Activated CD8-positive, alpha-beta memory T cell treated with anti-CD3 and anti-CD28 coated beads, Interleukin-2, amount 50 U/mL, for 48 hours (primary cell): ENCODE measurements around the gene GLP1R.

ENCODE experiments used
- DNase-seq: peaks from one replicate; pipeline ENCODE4 v3.0.0-alpha.2; 2020

Gene GLP1R

DNA sequence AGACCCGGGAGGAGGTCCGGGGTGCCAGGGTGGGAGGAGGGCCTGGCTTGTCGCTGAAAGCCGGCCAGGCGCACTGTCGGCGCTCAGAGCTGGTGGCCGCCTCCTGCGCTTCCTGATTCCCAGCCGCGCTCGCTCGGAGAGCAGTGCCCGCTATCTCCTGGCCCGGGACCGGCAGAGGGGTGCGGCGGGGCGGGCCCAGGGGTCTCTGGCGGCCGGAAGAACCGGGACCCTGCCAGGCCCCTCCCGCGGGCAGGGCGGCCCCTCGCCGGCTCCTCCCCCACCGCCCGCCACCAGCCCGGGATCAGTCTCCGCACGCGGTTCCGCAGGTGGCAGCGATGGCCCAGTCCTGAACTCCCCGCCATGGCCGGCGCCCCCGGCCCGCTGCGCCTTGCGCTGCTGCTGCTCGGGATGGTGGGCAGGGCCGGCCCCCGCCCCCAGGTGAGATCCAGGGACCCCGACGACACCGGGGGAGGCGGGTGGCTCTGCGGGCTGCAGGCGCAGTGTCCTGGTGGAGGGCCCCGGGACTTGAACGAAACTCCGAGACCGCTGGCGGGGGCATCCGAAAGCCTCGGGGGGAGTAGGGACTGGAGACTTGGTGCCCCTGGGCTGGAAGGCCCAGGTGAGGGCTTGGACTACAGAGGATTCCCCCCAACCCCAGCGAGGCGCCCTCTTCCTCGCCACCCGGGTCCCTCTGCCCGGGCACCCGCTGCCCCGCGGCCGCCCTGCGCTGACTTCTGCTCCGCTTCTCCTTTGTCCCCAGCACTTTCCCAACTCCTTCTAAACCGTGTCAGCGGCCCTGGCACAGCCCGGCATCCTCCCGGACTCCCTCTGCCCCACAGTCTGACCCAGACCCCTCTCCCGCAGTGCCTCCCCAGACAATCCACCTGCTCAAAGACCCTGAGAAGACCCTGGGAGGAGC lies at the start of gene GLP1R:
Gene GLP1R (plus strand): TSS at position 301 of the 919 bp plus-strand sequence. CDS start 60 bp downstream, at position 361.
- no peak for DNase-seq

DNA sequence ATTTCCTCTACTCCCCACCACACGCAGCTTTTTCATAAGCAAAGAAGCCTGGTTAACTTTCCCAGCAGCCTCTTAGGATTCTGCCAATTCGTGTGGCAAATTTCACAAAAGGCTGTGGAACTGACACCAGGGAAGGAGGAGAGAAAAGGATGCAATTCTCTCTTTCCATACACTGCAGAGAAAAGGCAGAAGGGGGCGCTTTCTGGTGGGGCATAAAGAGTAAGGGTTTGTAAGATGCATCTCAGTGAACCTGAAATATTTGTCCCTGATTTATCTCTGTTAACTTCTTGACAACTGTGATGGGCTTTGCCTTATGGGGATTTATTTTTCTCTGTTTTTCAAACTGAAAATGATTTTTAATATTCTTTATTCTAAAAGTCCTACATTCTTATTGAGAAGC lies 45.5 kb upstream of the GLP1R start:
- DNase-seq, result no peak

DNA sequence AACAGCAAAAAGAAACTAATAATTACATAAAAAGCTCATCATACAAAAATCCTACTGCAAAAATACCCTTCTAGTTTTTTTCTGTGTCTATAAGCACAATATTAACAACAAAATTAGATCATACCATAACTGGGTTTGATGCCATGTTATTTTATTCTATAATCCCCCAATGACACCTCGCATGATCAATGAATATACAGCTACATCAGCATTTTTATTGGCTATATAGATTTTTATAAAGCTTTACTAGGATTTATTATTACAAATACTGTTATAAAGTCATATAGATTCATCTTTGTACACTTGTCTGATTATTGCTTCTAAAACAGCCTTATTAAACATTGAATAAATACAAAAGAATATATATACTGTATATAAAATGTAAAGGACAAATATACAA lies 45.1 kb upstream of the GLP1R start:
- no peak for DNase-seq

DNA sequence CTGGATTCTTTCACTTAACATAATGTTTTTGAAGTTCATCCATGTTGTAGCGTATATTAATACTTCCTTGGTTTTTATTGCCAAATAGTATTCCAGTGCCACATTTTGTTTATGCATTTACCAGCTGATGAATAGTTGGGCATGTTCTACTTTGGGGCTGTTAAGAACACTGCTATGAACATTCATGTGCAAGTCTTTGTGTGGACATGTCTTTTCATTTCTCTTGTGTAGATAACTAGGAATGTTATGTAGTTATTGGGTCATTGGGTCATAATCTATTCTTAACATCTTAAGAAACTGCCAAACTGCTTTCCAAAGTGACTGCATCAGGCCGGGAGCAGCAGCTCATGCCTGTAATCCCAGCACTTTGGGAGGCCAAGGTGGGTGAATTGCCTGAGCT lies 43.8 kb upstream of the GLP1R start:
- DNase-seq, result no peak

DNA sequence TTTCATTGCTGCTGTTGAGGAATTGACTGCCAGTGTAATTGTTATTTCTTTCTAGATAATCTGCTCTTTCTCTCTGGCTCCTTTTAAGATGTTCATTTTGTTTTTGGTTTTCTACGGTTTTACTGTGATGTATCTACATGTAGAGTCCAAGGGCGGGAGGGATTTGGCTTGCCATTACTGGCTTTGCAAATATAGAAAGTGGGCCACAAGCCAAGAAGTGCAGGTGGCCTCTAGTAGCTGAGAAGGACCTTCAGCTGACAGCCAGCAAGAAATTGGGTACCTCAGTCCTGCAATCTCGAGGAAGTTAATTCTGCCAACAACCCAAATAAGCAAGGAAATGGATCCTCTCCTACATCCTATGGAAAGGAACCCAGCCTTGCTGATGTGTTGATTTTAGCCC lies 42.8 kb upstream of the GLP1R start:
- DNase-seq, result no peak

DNA sequence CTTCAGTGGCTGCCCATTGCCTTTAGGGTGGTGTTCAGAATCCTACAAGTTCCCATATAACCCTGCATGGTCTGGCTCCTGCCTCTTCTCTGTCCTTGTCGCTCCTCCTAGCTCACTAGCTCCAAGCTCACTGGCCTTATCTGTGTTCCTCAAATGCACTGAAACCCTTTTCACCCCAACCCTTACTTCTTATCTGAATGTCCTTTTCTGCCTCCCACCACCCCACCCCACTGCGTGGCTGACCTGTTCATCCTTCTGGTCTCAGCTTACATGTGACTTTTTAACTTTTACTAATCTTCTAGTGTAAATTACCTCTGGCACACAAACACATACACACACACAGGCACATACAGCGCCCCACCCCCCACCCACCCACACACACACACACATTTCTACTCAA lies 41.0 kb upstream of the GLP1R start:
- DNase-seq, result no peak

DNA sequence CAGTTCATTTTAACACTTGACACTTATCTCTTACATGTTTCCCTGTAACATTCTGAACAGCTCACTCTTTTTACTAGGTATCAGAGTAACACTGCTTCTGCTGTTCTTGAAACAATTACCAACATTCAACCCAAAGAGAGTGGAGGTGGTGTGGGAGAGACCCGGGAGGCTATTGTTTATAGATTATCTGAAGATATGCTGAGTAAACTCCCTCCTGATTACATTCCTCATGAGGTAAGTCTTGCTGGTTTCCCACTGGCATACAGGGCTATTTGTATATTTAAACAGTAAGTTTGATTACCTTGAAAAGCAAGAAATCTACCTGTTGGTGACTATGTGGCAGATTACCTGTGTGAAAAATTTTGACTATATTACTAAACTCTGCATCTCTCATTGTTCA lies 39.8 kb upstream of the GLP1R start:
- DNase-seq, result no peak

DNA sequence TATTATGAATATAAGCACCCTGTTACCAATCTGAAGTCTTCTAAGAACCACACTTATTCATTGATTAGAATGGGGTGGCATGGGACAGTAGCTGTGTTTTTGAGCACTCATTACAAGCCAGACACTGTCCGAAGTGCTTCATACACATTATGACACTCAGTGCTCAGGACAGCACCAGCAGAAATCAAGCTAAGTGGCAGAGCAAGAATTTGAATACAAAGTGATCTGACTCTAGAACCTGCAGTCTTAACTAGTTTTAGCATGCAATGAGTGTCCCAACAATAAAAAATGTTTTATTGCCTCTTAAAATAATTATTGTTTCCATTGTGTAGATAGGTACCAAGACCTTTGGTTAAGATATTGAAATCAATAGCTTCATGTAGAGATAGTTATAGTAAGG lies 39.1 kb upstream of the GLP1R start:
- DNase-seq, result no peak

DNA sequence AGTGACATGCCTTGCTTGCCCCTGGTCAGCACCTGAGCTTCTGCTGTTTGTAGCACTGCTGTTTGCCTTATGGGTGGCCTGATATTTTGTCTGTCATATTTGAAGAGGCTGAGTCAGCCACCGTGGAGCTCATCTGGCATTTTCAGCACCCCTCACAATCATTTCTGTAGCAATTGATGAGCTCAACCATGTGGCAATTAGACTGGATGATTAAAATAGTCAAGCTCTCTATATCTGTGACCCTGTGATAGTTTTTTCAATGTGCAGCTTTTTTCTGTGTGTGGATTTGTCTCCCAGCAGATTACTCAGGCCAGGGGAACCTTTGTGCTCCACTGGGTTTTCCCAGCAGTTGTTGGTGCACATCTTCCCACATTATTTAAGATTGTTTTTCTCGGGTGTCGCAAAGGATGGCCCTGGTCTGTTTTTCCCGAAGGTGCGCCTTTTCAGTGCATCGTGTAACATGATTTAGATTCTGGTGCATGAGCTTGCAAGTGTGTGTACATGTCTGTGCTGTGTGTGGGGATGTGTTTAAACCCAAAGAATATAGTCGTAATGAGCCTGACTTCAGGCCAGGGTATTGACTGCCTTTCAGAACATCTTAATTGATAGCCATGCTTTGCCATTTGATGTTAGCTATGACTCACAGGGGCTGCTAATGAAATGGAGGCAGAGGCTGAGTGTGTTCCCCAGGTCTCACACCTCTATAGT lies 31.6 kb upstream of the GLP1R start:
- DNase-seq, result no peak

DNA sequence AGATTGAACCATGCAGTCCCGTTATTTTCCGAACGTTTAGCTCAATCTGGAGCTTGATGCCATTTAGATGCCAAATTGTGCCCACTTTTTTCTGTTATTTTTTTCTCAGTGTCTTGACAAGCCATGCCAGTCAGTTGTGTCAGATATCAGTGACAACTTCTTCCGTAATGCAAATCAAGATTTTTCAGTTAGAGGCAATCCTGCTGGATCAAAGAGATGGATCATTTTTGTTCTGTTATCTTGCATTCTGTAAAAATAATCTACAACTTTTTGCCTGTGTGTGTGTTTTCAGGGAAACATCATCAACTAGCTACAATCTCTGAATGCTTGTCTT lies 31.1 kb upstream of the GLP1R start:
- DNase-seq, result no peak

DNA sequence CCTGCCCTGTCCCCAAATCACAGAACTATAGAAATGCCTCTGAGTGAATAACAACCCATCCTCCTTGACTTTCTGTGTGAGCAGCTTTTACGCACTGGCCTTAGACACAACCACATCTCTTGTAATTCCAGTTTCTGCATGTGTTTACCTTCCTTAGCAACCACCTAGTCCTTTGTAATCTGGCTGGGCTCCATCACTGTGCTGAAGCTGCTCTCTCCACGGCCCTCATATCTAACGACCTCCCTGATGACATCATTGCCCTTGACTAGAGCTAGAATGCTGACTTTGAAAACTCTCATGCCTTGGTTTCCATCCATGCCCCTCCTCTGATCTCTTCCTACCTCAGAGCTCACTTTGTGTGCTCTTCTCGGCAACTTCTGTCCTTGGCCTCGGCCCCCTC lies 30.5 kb upstream of the GLP1R start:
- no peak for DNase-seq

DNA sequence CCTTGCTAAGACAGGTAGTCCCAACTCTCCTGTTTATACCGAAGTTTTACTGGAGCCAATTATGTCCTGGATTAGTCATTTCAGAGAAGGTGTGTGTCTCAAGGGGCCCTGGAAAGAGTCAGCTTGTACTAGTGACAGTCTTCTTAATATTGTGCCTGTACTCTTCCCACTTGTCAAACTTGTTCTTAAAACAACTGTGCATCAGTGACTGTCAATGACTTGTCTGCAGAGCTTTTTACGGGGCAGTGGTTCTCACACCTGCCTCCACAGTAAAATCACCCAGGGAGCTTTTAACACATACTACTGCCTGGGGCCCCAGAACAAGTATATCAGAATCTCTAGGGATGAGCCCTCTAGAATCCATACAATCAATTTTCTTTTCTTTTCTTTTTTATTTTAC lies 28.4 kb upstream of the GLP1R start:
- DNase-seq, result no peak

DNA sequence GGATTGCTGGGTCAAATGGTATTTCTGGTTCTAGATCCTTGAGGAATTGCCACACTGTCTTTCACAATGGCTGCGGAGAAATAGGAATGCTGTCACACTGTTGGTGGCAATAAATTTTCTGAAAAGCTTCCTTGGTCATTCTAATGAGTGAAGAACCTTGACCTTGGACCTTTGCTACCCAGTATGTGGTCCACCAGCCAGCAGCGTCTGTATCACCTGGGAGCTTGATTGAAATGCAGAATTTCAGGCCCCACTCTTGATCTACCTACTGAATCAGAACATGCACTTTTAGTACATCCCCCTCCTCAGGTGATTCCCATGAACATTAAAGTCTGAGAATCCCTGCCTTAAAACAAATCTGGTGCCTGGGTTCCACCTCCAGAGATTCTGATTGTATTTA lies 27.5 kb upstream of the GLP1R start:
- no peak for DNase-seq

DNA sequence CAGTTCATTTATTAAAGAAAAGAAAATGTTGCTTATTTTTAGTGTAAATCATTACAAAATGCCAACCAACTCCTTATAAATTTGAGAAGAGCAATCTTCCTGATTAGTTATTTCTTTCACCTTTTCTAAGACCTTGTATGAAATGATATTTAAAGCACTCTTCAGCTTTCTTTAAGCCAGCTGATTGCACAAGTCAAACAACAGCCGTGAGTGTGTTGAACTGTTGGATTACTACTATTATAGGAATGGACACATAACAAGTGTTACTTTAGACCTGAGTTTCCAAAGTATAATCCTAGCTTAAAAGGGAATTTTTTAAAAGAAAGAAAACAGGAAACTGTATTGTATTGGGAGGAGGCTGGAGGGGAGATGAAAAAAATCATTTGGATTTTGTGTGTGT lies 26.8 kb upstream of the GLP1R start:
- no peak for DNase-seq

DNA sequence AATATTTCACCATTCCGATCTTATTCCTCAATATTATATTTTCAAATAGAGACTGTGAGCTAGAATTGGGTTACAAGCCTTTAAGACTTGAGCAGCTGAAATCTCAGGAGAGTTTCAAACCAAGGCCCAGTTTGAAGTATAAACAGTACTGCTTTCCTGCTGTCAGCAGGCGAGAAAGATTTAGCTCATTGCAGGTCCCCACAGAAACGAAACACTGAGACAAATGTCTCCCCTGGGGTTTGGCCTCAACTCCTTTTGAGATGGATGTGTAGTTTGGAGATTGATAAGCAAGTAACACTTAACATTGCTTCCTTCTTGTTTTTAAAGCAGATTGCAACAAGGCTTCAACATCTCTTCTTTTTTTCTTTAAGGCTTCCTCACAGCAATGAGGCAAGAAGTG lies 22.4 kb upstream of the GLP1R start:
- DNase-seq, result no peak

DNA sequence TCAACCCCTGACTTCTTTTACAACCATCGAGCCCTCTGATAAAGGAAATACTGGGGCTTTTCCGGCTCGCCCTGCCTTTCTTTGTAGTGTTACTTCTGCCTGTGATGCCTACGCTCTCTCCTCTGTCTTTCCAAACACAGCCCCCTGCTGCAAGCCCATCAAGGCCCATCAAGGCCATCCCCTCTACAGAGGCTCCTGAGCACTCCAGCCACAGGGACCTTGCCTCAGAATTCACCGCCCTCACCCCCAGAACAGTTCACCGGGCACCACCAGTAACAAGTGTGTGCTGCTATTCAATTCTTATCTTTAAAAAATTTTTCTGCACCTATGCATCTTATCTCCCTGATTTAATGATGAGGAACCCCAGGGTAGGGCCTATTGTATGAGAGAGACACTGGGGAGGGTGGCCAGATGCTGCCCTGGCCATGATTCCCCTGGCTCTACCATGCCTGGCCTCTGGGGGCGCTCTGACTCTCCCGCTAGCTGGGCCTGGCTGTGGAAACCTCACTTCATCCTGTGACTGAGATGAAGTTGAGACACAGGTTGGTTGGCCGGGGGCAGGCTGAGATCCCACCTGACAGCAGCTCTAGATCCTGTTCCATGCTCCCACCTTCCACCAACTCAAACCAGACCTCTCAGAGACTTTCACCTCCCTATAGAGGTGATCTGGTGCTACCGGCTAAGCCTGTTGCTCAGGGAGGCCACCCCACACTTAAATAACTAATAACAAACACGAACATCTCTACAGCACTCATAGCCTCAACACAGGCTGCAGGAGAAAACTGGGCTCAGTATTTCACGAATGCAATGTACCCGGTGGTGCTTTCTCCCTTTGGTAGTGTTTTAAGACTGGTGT lies 19.2 kb upstream of the GLP1R start:
- peak; percentile 82 for DNase-seq

DNA sequence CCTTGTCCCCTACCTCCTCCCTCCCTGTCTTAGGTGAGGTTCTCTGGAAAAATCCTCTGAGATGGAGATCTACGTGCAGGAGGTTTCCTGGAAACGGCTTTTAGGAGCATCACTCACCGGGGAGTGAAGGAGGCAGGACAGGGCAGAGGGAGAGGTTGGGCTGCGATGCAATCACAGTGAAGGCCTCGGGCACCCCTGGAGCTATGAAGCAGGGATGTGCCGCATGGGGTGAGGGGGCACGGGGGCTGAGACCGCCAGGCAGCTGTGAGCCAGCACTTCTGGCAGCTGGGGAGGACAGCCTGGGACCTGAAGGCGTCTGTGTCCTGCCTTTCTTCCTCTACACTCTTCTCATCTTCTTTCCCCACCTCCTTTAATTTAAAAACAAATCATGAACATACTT lies 12.9 kb upstream of the GLP1R start:
- no peak for DNase-seq

DNA sequence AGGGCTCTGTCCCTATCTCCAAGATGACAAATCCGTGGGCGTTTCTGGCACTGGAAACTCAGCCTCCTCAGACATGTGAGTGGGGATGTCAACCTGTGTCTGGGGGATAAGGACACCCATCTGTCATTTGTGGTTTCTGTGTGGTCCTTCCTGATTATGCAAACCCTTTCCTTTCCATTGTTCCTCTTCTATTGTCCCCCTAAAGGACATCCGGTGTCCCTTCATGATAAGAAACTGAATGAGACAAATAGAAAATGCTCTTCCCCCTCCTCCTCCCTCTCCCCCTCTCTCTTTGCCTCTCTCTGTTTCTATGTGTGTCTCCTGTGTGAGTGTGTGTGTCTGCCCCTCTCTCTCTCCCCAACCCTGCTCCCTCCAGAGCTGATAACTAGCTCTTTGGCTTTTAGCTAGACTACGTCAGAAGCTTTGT lies 11.5 kb upstream of the GLP1R start:
- no peak for DNase-seq

DNA sequence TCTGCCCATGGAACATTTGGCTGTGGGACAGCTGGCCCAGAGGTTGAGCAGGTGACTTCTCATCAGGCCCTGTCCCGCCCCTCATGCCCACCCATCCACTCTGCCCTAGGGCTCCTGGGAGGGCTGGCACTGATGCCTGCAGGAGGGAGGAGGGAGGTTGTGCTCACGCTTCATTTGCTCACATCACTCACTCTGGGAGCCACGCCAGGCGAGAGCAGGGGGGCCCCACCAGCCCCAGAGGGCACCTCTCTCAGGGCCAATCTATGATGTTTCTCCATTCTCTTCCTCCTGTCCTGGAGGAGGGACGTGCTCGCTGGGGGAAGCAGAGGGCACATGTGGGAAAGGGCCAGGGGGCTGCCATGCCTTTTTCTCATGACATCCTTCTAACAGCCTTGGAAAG lies 10.9 kb upstream of the GLP1R start:
- DNase-seq, result no peak

DNA sequence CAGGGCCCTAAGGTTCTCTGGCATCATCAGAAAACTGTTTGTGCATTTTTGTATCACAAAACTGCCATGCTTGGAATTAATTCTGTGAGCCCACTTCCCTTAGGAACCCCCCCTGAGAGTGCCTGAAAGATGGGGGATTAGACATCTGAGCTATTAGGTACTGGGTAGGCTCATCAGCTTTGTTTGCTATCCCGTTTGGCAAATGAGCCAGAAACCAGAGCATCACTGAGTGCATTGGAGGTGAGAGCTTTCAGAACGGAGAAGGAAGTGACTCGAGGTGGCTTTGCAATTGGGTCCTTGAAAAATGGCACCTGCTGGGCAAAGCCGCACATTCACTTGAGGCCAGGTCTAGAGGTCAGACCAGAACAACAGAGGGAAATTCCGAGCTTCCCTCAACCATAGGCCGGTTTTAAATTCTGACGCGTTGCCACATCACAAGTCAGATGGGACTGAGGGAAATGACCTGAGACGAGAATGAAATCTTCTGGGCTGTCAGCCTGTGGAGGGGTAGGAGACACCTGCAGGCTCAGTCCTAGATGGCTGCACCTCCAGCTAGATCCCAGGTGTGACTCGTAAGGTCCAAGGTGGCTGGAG lies 8.4 kb upstream of the GLP1R start:
- no peak for DNase-seq

DNA sequence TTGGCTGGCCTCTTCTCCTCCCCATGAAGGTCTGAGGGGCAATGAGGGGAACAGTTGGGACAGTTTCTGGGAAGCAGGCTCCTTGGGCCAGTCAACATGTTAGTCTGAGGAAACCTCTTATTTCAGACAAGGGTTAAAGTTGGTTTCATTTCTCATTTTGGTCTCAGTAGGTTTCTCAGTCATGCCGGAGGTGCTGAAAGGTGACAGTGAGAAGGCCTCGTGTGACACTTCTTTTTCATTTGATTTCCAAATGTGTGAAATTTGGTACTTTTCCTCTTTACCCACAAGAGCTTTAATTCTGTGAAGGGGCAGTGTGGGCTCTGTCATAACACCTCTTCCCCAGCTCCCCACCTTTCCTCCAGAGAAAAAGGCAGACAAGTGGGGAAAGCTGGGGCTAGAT lies 7.5 kb upstream of the GLP1R start:
- DNase-seq, result no peak

DNA sequence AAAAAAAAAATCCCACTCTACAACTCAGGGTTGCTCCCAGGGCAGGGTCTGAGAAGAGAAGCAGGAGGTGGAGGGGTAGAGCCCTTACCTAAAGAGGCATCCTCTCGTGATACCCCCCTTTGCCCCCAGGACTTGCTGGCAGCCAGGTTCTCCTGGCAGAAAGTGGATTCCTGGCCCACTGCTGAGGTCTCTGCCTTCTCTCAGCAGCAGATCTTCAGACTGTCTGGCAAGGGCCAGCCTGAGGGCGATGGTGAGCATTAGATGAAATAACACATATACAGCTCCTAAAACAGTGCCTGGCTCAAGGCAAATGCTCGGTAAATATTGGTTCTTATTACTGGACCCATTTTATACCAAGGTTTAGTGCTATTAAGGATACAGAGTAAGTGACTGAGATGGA lies 4.8 kb upstream of the GLP1R start:
- no peak for DNase-seq

DNA sequence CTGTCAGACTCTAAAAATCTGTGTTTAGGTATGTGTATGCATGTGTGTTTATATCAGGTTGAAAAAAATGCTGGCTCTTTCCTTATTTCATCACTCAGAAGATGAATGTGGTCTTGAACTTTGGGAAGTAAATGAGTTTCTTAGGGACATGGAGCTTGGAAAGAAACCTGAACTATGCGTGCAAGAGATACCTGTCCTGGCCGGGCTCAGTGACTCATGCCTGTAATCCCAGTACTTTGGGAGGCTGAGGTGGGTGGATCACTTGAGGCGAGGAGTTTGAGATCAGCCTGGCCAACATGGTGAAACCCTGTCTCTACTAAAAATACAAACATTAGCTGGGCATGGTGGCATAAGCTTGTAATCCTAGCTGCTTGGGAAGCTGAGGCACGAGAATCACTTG lies 4.4 kb upstream of the GLP1R start:
- DNase-seq, result no peak
